Body of pancreas (tissue), 4 donors: ENCODE results near the gene SPRN.

Source experiments
- POLR2A ChIP-seq, 3 donors: fragments of 450-650 bp; IDR thresholded peaks; one replicate each; pipeline ENCODE4 v1.6.1; 2016; ENCODE audit warnings: antibody characterized with exemption in 3 of 3, mild to moderate bottlenecking in 2 of 3
- TF ChIP-seq, protein P1 (sequence below), 7 experiments: fragments of 450-650 bp in 4 of 7; fragments of 200-600 bp in 3 of 7; sonication (generic) in 3 of 7; IDR thresholded peaks; one replicate each; pipeline ENCODE4 v1.5.1; 2016 to 2019; ENCODE audit warnings: antibody characterized with exemption in 7 of 7

DNA sequence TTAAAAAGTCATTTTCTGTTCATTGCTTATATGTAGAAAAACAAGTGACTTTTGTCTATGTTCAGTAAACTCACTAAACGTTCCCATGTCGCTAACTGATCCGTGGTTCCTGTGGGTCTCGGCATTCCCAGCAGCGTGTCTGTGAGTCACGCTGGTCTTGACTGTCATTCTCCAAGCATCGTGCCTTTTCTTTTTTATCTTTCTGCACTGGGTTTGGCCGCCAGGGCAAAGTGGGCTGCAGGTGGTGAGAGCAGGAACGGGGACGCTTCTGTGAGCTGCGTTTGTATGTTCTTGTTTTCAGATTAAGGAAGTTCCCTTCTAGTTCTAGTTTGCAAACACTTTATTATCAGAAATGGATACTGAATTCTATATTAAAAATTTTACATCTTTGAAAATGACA lies 22.6 kb upstream of the SPRN start:
- TF ChIP-seq POLR2A (IDR thresholded peaks at IDR 0.05) = no peak
- TF ChIP-seq, protein P1, sequence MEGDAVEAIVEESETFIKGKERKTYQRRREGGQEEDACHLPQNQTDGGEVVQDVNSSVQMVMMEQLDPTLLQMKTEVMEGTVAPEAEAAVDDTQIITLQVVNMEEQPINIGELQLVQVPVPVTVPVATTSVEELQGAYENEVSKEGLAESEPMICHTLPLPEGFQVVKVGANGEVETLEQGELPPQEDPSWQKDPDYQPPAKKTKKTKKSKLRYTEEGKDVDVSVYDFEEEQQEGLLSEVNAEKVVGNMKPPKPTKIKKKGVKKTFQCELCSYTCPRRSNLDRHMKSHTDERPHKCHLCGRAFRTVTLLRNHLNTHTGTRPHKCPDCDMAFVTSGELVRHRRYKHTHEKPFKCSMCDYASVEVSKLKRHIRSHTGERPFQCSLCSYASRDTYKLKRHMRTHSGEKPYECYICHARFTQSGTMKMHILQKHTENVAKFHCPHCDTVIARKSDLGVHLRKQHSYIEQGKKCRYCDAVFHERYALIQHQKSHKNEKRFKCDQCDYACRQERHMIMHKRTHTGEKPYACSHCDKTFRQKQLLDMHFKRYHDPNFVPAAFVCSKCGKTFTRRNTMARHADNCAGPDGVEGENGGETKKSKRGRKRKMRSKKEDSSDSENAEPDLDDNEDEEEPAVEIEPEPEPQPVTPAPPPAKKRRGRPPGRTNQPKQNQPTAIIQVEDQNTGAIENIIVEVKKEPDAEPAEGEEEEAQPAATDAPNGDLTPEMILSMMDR (IDR thresholded peaks at IDR 0.05) = no peak
